ENCODE measurements around the gene PPP1R18. TPM values are rescaled to one million over a fixed set of nuclear protein-coding genes. Genes with fewer than 3 reads are reported as not detected.
"Not testable (repeated sequence)": the region's sequence is repeated elsewhere in the genome, so short reads cannot be mapped to it uniquely, and the experiment has no call there.

Gene PPP1R18
- total and polyA plus RNA-seq, 2 experiments from 2014 or later = 11.3 to 12.0 TPM

- no peaks in the 10 kb centered on the region for H3K4me1 ChIP-seq (ENCODE audit: insufficient read depth)
- H3K9me3 ChIP-seq (ENCODE audit: low read depth) = no peaks in the 10 kb centered on the region
- no peaks in the 10 kb centered on the region for H3K79me2 ChIP-seq
- no peaks in the 10 kb centered on the region for H3K9me2 ChIP-seq (replicated peaks; ENCODE audit: insufficient read depth)
- no peaks in the 10 kb centered on the region for H3K36me3 ChIP-seq (replicated peaks; ENCODE audit: insufficient read depth, low read depth)
- H2AFZ ChIP-seq = no peak overlapping the region
- no peaks in the 10 kb centered on the region for H3K27me3 ChIP-seq
- DNase-seq (ENCODE audit: low spot score) = no peak
- H3K4me3 ChIP-seq = no peak overlapping the region
- no peaks in the 10 kb centered on the region for H4K20me1 ChIP-seq (ENCODE audit: insufficient read depth, poor library complexity, severe bottlenecking)
- TF ChIP-seq EZH2 (IDR thresholded peaks at IDR 0.05; ENCODE audit: borderline replicate concordance) = no peak
- no peak for TF ChIP-seq EZH2phosphoT487 (IDR thresholded peaks at IDR 0.05; ENCODE audit: low read depth, severe bottlenecking, unreplicated experiment)
- TF ChIP-seq CTCF (IDR thresholded peaks at IDR 0.05; ENCODE audit: poor library complexity) = no peak
- no peak overlapping the region for H3K4me2 ChIP-seq
- 96% methylated on average over 34 of the region's 34 CpGs for WGBS (ENCODE audit: low lambda C conversion rate, missing lambda C conversion rate)
- H3K27ac ChIP-seq = no peak overlapping the region
These were observed 21.3 kb downstream of the PPP1R18 start for GRCh38 chr6:30664994-30665767.

GRCh38 chr6:30657922-30658321 lies 28.5 kb downstream of the PPP1R18 start:
- not testable (repeated sequence) for H3K9me3 ChIP-seq (ENCODE audit: low read depth); H3K4me3 ChIP-seq; H3K36me3 ChIP-seq (replicated peaks; ENCODE audit: insufficient read depth, low read depth); H3K9me2 ChIP-seq (replicated peaks; ENCODE audit: insufficient read depth); DNase-seq (ENCODE audit: low spot score); H3K4me1 ChIP-seq (ENCODE audit: insufficient read depth); H3K79me2 ChIP-seq; H3K4me2 ChIP-seq; H4K20me1 ChIP-seq (ENCODE audit: insufficient read depth, poor library complexity, severe bottlenecking); H3K27me3 ChIP-seq; H3K27ac ChIP-seq; H2AFZ ChIP-seq
- WGBS (ENCODE audit: low lambda C conversion rate, missing lambda C conversion rate) = 87% methylated on average over 5 of the region's 5 CpGs

- no peak for DNase-seq (ENCODE audit: low spot score)
- H3K36me3 ChIP-seq (replicated peaks; ENCODE audit: insufficient read depth, low read depth) = peaks cover 5% of the 10 kb centered on the region
- no peak overlapping the region for H3K4me3 ChIP-seq
These were observed 29.0 kb downstream of the PPP1R18 start for GRCh38 chr6:30657454-30657853.

More at GRCh38 chr6:30657454-30657853, 29.0 kb downstream of the PPP1R18 start:
- H3K9me3 ChIP-seq (ENCODE audit: low read depth) = no peaks in the 10 kb centered on the region
- no peaks in the 10 kb centered on the region for H3K79me2 ChIP-seq
- H2AFZ ChIP-seq = no peak overlapping the region
- H3K4me1 ChIP-seq (ENCODE audit: insufficient read depth) = no peaks in the 10 kb centered on the region
- H3K9me2 ChIP-seq (replicated peaks; ENCODE audit: insufficient read depth) = no peaks in the 10 kb centered on the region
- TF ChIP-seq CTCF (IDR thresholded peaks at IDR 0.05; ENCODE audit: poor library complexity) = no peak
- TF ChIP-seq EZH2phosphoT487 (IDR thresholded peaks at IDR 0.05; ENCODE audit: low read depth, severe bottlenecking, unreplicated experiment) = no peak
- TF ChIP-seq EZH2 (IDR thresholded peaks at IDR 0.05; ENCODE audit: borderline replicate concordance) = no peak
- H3K27me3 ChIP-seq = no peaks in the 10 kb centered on the region
- H4K20me1 ChIP-seq (ENCODE audit: insufficient read depth, poor library complexity, severe bottlenecking) = no peaks in the 10 kb centered on the region
- no peak overlapping the region for H3K27ac ChIP-seq
- H3K4me2 ChIP-seq = no peak overlapping the region

Data from hepatocyte (in vitro differentiated cells).